GM19452 (cell line): ENCODE results near the gene AUTS2.
"Not testable (repeated sequence)": the region's sequence is repeated elsewhere in the genome, so short reads cannot be mapped to it uniquely, and the experiment has no call there.

Experiments used
- ATAC-seq: cut with Tn5 transposase; IDR thresholded peaks from one replicate; pipeline ENCODE4 v1.9.1; 2021; ENCODE audit not compliant: unreplicated experiment

Gene AUTS2

DNA sequence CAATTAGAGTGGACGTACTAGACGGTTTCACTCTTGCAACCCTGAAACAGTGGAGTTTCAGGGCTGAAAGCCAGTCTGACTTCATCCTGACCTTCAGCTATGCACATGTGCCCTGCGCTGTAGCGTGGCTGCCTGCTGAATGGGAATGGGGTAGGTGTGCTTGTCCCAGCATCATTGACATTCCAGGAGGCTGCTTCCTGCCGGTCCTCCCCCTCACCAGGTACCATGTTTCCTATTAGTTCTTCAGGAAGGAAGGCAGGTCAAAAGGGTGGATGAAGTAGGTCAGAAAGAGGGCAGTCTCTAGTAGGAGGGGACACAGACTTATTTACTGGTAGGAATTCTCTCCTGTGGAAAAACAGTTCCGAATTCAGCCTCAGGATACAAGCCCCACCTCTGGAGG lies 981.9 kb downstream of the AUTS2 start:
- ATAC-seq = no peak

DNA sequence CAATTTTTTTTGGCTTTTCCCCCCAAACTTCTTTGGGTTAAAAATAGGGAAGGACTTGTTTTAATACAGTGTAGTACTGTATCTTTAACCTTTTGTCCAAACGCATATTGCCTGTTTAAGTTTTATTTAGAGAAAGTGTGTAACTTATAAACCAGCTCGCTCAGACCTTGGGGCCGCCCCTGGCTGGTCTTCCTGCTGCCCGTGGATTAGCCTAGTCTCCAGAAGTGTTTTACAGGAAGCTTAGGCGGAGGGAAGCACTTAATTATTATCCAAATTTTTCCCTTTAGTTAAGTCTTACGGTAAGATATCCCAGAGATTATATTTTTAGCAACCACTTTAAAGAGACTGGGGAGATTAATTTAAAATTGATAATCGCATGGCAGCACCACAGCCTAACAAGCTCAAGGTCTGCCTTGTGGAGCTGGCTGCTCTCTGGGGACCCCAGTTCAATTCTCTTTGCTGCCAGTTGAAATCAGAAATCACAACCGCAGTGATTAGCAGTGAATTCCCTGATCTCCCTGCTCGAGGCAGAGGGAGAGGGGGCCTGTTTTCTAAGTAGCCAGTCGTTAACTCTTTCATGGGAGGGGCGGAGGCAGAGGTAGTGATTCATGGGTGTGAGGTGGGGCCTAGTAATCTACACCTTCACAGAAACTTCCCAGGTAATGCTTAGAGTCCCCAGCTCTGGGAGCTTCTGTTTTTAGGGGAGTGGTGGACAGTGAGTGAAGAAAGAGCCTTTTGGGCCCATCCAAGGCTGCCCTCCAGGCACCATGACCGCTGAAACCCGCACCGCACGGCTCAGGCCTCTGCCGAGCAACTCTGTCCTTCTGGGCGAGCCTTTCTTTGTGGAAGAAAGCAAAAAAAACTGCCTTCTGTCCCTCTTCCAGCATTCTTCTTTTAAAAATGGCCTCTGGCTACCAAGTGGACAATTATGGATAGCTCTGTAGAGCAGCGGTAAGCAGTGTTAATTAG lies 984.9 kb downstream of the AUTS2 start:
- ATAC-seq = no peak

DNA sequence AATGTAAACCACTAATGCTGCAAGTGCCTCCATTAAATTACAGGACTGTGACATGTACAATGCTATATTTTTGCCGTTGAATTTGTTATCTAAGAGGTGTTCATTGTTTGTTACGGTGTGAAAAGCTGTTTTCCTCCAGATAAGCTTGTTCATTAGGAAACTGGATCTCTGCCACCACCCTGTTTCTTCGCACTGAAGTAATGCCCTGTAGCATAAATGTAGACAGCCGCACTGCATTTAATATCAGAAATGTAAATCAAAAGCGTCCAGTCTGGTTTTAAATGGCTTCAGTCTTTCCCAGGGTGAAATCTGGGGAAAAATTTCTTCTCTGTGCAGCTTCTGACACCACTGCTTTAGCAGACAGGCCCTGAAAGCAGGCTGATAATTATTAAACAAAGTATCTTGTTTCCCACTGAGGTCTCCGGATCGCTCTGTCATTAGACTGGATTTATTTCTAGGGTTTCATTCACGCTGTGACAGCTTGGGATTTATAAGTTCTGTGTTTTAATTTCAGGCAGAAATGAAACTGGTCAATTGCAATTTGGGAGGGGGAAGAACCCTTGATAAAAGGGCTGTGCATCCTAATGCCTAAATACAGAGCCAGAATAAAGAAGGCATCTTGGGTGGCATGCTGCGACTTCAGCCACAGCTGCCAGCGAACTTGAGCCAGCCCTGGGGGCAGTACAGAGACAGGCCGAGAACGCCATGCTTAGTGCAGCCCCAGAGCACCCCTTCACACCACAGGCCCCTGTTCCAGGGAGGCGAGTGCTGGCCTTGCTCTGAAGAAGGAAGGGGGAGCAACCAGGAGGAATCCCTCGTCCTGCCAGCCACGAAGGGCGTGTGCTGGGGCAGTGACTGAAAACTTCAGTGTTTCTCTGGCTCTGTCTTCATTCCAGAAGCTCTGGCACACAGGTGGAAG lies 985.9 kb downstream of the AUTS2 start:
- ATAC-seq = no peak

DNA sequence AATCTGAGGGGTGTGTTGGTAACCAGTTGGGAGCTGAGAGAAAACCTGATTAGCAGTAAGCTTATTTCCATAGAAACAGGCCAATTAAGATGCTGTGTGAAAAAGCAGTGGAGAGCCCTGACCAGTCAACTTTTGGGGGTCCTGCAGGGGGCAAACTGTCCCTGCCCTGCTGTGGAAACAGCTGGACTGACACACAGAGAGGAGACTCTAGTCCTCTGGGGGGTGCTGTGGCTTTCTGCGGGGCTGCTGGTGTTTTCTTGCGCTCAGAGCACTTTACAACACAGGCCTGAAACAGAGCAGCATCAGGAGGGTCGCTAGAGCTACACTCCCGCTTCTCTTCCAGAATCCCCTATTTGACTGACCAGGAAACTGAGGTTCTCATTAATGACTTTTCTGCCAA lies 986.8 kb downstream of the AUTS2 start:
- ATAC-seq = no peak

DNA sequence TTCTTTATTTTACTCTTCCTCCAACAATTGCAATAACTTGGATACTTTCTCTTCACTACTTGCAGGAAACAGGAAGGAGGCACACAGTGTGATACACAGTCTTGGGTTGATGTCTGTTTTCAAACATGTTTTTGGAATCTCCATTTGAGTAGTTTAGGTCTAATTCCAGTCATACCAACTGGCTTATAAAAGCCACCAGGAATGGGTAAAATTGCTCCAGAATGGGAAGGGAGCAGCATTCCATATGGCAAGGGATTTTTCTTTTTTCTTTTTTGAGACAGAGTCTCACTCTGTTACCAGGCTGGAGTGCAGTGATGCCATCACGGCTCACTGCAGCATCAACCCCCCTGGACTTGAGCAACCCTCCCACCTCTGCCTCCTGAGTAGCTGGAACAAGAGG lies 988.5 kb downstream of the AUTS2 start:
- no peak for ATAC-seq

DNA sequence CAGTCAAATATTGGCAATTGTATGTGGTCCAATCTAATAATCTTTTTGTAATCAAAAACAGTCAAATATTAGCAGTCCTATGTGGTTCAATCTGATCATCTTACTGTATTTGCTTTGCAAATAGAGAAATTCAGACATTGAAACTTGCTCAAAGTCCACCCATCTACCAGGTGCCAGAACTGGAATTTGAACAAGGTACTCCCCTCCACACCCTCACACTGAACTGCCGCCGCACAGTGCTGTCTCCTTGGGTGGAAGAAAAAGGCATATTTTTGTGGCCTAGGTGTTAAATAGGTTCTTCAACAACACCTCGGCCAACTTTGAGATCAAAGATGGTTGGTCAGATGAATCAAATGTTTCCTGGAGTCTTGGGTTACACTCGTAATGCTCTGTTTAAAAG lies 989.5 kb downstream of the AUTS2 start:
- no peak for ATAC-seq

DNA sequence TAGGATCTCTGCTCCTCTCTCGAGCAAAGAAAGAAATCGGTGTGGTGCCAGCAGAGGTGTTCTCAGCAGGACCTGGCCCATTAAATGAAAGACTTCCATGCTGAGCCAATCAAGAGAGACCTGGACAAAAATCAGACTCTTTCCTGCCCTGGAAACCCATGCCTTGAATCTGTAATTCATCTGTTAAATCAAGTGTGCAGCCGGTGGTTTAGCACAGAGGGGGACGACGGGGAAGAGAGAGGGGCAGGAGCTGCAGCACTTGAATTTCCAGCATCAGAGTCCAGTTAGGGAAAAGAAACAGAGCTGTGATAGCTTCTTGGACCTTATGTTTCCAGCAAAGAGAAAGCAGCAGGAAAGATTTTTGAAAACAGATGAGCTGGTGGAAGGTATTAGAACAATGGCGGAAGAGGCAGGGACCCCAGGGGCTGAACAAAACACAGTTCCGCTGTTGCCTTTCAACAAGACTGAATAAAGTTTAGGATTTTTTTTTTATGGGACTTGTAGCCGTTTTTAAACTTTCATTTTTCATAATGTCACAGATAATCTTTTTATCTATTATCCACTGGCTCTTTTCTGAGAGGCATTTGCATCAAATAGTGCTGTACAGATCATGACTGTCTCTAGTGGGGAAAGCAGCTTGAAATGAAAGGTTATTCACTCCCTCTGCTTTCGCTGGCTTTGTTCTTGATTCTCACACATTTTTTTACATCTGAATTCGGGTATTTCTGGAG lies 990.1 kb downstream of the AUTS2 start:
- ATAC-seq = no peak

DNA sequence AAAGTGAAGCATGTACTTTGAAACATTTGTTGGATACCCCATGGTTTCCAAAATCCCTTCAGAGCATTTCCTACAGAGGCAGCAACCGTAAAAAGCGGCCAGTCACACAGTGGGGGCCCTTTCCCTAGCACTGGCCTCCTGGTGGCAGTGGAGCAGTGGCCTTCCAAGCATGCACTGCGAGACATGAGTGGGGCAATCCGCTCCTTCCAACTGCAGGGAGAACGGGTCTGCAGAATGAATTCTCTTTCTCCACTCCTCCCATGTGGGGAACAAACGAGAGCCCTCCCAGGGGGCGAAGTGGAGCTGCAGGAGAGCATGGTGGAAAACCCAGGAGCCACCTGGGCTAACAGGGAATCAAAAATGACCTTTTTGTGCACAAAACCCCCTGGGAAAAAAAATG lies 990.7 kb downstream of the AUTS2 start:
- ATAC-seq = no peak

DNA sequence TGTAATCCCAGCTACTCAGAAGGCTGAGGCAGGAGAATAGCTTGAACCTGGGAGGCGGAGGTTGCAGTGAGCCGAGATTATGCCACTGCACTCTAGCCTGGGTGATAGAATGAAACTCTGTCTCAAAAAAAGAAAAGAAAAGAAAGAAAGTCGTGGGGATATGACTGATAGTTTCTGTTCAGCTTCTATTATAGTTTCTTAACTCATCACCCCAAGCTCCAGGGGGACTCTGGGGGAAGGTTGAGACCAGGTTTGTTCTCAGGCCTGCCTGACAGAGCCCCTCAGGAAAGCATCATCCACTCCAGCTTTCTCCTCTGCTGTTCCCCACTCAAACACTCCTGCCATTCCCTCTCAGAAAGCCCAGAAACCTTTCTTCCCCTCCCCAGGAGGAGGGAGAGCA lies 991.3 kb downstream of the AUTS2 start:
- no peak for ATAC-seq

DNA sequence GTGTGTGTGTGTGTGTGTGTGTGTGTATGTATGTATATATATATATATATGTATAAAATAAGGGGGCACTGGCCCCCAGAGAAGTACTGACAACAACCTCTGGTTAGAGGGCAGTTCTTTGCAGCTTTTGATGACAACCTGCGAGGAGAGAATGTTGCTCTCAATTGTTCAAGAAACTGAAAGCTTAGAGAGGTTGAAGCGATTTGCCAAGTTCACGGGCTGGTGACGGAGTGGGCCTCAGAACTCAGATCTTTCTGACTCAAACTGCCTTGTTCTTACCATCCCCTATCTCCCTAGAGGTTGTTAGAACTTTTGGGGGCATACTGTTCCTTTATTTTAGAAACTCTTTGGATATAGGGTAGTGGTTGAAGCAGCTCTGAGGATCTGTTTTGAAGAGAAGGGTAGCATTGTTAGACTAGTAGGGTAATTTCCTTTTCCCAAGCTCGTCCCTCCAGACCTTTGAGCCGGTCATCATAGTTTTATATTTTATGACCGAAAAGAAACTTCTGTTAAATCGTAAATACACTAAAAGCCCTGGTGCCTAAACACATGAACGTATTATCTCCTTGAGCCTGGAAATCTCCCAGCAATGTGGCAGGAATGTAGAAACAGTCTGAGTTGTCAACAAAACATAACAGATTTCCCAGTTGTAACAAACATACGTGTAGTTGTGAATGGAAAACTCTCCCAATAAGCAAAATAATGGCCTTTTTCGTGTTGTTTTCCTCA lies 992.0 kb downstream of the AUTS2 start:
- no peak for ATAC-seq

DNA sequence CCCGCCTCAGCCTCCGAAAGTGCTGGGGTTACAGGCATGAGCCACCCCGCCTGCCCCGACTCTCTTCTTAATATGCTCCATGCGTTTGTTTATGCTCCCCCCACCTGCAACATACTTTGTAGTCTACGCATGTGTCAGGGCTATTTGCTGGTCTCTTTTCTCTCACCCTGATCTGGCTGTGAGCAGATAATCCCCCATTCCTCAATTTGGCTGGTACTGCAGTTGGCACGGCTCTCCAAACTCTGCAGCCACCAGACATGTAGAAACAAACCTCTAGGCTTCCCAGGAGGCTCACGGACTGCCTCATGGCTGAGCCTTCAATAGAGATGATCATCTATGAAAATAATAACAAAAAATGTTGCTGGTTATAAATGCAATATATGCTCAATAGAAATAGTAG lies 993.4 kb downstream of the AUTS2 start:
- no peak for ATAC-seq

DNA sequence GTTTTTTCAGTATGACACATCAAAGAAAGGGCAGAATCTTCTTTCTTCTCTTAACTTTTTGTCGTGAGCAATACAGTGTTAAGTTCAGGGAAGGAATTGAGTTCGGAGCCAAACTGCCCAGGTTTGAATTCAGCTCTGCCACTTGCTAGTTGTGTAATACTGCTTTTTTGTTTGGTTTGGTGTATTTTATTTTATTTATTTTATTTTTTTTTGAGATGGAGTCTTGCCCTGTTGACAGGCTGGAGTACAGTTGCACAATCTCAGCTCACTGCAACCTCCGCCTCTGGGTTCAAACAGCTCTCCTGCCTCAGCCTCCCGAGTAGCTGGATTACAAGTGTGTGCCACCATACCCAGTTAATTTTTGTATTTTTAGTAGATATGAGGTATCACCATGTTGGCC lies 993.9 kb downstream of the AUTS2 start:
- no peak for ATAC-seq

DNA sequence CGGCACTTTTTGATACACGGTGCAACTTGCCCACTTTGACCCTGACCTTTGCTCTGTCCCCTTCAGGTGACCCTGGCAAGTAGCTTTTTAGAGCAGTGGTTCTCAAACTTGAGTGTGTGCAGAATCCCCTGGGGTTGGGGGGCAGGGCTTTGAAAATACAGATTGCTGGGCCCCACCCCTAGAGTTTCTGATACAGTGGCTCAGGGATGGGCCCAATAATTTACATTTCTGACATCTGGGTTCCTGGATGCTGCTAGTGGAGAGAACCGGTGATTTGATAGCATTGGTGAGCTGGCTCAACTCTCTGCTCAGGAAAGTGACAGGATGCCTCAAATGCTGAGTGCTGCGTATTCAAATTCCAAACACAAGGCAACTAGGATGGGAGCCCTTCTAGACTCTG lies 995.9 kb downstream of the AUTS2 start:
- ATAC-seq = no peak

DNA sequence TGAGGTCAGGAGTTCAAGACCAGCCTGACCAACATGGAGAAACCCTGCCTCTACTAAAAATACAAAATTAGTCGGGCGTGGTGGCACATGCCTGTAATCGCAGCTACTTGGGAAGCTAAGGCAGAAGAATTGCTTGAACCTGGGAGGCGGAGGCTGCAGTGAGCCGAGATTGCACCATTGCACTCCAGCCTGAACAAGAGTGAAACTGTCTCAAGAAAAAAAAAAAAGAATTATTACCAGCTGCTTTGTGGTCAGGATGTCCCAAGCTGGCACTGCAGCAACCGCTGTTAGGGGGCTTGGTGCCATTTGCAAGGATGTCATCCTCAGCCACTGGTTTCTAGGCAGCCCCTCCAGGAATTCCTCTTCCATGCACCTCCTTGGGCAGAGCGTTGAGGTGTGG lies 996.6 kb downstream of the AUTS2 start:
- ATAC-seq = not testable (repeated sequence)

DNA sequence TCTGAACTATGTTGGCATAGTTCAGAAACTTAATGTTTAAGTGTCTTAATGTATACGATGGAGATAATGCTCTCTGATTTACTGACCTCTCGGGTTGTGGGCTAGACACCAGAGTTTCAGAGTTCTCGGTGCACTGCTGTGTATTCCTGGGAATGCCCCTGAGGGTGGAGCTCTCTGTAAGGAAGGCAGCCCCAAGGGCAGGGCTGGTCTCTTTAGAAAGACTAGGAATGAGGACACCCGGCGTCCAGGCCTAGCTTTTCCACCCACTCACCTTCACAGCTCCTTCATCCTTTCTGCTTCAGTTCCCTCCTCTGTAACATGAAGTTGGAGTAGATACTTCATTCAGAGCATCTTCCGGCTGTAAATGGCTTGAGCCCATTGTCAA lies 997.1 kb downstream of the AUTS2 start:
- ATAC-seq = no peak

DNA sequence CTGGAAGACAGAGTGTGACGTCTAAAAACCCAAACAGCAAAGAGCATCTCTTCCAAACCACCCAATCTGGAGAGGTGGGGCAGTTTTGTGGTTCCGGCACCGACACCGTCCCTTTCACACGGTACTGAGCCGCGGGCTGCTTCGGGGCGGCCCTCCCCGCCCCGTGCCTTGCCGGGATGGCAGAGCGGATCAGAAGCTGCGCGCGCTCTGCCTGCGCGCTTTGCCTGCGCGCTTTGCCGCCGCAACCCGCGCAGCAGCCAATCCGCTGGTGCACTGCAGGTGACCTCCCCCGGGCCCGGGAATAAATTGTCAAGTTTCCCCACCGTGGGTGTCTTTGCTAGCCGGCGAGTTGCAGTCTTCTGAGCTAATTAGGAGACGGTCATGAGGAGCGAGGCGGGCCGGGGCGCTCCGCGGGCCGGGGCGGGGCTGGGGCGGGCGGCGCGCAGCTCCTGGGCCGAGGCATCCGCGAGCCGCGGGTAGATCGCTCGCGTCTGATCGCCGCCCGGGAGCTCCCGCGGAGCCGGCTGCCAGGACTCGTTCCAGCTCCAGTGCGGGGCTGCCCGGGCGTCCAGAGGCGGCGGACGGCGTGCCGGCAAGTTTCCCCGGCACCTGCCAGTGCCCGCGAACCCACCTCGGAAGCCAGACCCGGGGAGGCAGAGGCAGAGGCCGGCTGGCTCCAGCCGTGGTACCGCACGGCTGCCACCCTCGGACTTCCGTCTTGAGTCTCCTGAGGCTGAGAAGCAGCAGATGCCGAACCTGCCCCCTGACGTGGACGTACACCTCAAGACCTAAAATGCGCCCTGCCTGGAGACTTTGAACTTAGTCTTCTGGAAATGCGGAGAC lies 997.7 kb downstream of the AUTS2 start:
- ATAC-seq = no peak

DNA sequence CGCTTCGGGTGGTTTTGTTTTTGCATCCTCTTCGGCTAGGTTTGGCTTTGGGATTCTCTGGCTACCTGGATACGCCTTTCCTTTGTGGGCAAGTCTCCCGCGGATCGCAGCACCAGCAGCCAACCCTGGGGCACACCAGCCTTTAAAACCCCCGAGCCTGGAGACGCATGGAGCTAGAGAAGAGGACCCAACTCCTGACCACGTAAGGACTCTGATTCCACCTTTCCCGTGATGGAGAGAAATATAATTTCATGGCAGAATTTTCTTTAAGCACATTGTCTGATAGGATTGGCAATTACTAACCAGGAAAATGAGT lies 998.3 kb downstream of the AUTS2 start:
- ATAC-seq = no peak

DNA sequence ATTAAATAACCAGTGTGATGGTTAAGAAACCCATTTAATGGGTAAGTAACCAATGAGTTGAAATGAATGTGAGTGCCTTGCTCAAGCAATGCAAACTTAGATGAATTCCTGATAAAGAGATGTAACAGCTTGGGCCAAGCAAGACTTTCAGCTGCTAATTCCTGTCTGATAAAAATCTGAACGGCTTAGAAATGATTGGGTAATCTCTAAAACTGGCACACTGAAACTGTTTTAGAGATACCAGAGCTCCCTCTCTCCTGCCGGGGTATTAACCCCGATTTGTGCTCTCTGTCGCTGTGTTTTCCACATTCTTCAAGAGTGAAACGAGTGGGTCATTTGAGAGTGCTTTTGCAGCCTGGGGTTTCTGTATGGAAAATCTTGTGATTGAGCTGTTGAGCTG lies 998.8 kb downstream of the AUTS2 start:
- no peak for ATAC-seq

DNA sequence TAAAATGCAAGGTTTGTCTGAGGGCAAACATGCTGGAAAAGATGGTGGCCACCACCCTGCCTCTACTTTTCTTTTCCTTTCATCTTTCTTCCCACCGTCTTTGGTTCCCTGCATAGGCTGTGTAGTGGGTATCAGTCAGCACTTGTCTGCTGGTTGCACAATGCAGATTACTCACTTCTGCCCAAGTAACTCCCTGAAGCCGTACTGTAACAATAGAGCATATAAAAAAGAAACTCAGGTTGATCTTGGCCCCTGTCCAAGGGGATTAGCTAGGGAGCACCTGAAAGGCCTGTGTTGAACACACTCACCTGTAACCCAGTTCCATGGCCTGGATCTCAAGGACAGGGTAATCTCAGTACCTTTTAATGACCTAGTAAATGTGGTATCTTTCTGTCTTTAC lies 1000.7 kb downstream of the AUTS2 start:
- no peak for ATAC-seq
